ENCODE results near the gene MAP2K6. TPM values are rescaled to one million over a fixed set of nuclear protein-coding genes. Genes with fewer than 3 reads are reported as not detected.

Gene MAP2K6
- total RNA-seq, 1 experiment from 2014 or later = 43.0 TPM

GRCh38 chr17:69555056-69555455 is 140.6 kb downstream of the MAP2K6 start:
- H3K4me3 Mint-ChIP-seq = no peak overlapping the region
- POLR2A ChIA-PET = no interaction called here
- H3K36me3 Mint-ChIP-seq = peaks cover 25% of the 10 kb centered on the region
- ATAC-seq (no peak), DNase-seq (ENCODE audit: low spot score) (no peak)
- H3K27ac Mint-ChIP-seq = no peak overlapping the region
- H3K9me3 Mint-ChIP-seq = peaks cover 26% of the 10 kb centered on the region
- H3K4me1 Mint-ChIP-seq = no peaks in the 10 kb centered on the region
- no peaks in the 10 kb centered on the region; the same call in 1 of the 2 replicates for H3K27me3 Mint-ChIP-seq (ENCODE audit: low read depth)
- TF ChIP-seq ZNF138 (CRISPR knock-in tag; conservative IDR thresholded peaks at IDR 0.05) (no peak), MLX (CRISPR knock-in tag; IDR thresholded peaks at IDR 0.05) (no peak), TEAD1 (CRISPR knock-in tag; IDR thresholded peaks at IDR 0.05) (no peak), NFYB (CRISPR knock-in tag; conservative IDR thresholded peaks at IDR 0.05; ENCODE audit: low read depth) (no peak)
- CTCF ChIA-PET = no interaction called here

GRCh38 chr17:69557339-69557738 is 142.8 kb downstream of the MAP2K6 start:
- ChIA-PET CTCF (no interaction called here), POLR2A (no interaction called here)
- peaks cover 21% of the 10 kb centered on the region for H3K36me3 Mint-ChIP-seq
- no peaks in the 10 kb centered on the region; the same call in 1 of the 2 replicates for H3K27me3 Mint-ChIP-seq (ENCODE audit: low read depth)
- DNase-seq (ENCODE audit: low spot score) (no peak), ATAC-seq (no peak)
- no peaks in the 10 kb centered on the region for H3K4me1 Mint-ChIP-seq
- TF ChIP-seq ZNF423 (CRISPR knock-in tag; IDR thresholded peaks at IDR 0.05) (no peak), ESRRA (CRISPR knock-in tag; IDR thresholded peaks at IDR 0.05; ENCODE audit: borderline replicate concordance) (no peak), ZBTB21 (CRISPR knock-in tag; IDR thresholded peaks at IDR 0.05; ENCODE audit: borderline replicate concordance) (no peak), ZNF317 (CRISPR knock-in tag; IDR thresholded peaks at IDR 0.05; ENCODE audit: borderline replicate concordance, low read depth) (no peak), FOXP1 (CRISPR knock-in tag; IDR thresholded peaks at IDR 0.05; ENCODE audit: borderline replicate concordance) (no peak), ATF2 (CRISPR knock-in tag; IDR thresholded peaks at IDR 0.05; ENCODE audit: borderline replicate concordance, low read depth) (no peak), EMX1 (CRISPR knock-in tag; IDR thresholded peaks at IDR 0.05) (no peak), MLX (CRISPR knock-in tag; IDR thresholded peaks at IDR 0.05) (no peak), GRHL2 (CRISPR knock-in tag; IDR thresholded peaks at IDR 0.05; ENCODE audit: insufficient replicate concordance, severe bottlenecking) (no peak), SMAD4 (CRISPR knock-in tag; IDR thresholded peaks at IDR 0.05) (no peak), ZNF396 (CRISPR knock-in tag; IDR thresholded peaks at IDR 0.05; ENCODE audit: borderline replicate concordance) (no peak), ERG (CRISPR knock-in tag; IDR thresholded peaks at IDR 0.05) (no peak), USF1 (CRISPR knock-in tag; IDR thresholded peaks at IDR 0.05) (no peak), HMGXB4 (CRISPR knock-in tag; IDR thresholded peaks at IDR 0.05) (no peak), CBFB (CRISPR knock-in tag; IDR thresholded peaks at IDR 0.05; ENCODE audit: low read depth) (no peak), MAX (CRISPR knock-in tag; IDR thresholded peaks at IDR 0.05) (no peak), FOXK1 (CRISPR knock-in tag; IDR thresholded peaks at IDR 0.05) (no peak)
- peaks cover 25% of the 10 kb centered on the region for H3K9me3 Mint-ChIP-seq
- H3K4me3 Mint-ChIP-seq = no peak overlapping the region
- no peak overlapping the region for H3K27ac Mint-ChIP-seq
